ENCODE results near the gene IQUB. TPM values are rescaled to one million over a fixed set of nuclear protein-coding genes. Genes with fewer than 3 reads are reported as not detected.

The IQUB gene
- total RNA-seq, 2 donors from 2014 or later, result 1.3 to 1.6 TPM

- 36 to 54% methylated on average over 2 of the region's 2 CpGs for WGBS, 2 donors
- H3K9me3 ChIP-seq, result no peaks in the 10 kb centered on the region
- intact Hi-C loops (cut with DNase I), result no loop called here
- ATAC-seq (no peak), DNase-seq (no peak)
- no peaks in the 10 kb centered on the region for H3K4me1 ChIP-seq
- no peaks in the 10 kb centered on the region for H3K27me3 ChIP-seq
- H3K4me3 ChIP-seq, result no peak overlapping the region
- no peaks in the 10 kb centered on the region for H3K36me3 ChIP-seq (replicated peaks in 1 of 2; ENCODE audit: insufficient read depth in 1 of 2, low read depth in 2 of 2)
- TF ChIP-seq CTCF (IDR thresholded peaks at IDR 0.05), result no peak
- TF ChIP-seq POLR2A (IDR thresholded peaks at IDR 0.05), result no peak
- no peak overlapping the region for H3K27ac ChIP-seq
Measured at GRCh38 chr7:123522066-123522465, 12.3 kb downstream of the IQUB start.

GRCh38 chr7:123505221-123505620 lies 29.2 kb downstream of the IQUB start:
- WGBS, 2 donors, result 89 to 90% methylated on average over 2 of the region's 2 CpGs
- ATAC-seq, result no peak
- Histone ChIP-seq H3K4me3 (no peak overlapping the region), H3K9me3 (peaks cover 0 to 4% (median 0%) of the 10 kb centered on the region in 3 donors), H3K27me3 (no peaks in the 10 kb centered on the region), H3K36me3 (replicated peaks in 1 of 2; ENCODE audit: insufficient read depth in 1 of 2, low read depth in 2 of 2) (no peaks in the 10 kb centered on the region), H3K4me1 (no peaks in the 10 kb centered on the region), H3K27ac (no peak overlapping the region)
- TF ChIP-seq POLR2A (IDR thresholded peaks at IDR 0.05) (no peak), CTCF (IDR thresholded peaks at IDR 0.05) (no peak)
- intact Hi-C loops (cut with DNase I), result no loop called here
- DNase-seq, result no peak

GRCh38 chr7:123502201-123502600 lies 32.2 kb downstream of the IQUB start:
- Histone ChIP-seq H3K27ac (no peak overlapping the region), H3K4me1 (peaks cover 7% of the 10 kb centered on the region), H3K36me3 (replicated peaks in 1 of 2; ENCODE audit: insufficient read depth in 1 of 2, low read depth in 2 of 2) (no peaks in the 10 kb centered on the region), H3K4me3 (no peak overlapping the region), H3K9me3 (peaks cover 0 to 4% (median 0%) of the 10 kb centered on the region in 3 donors), H3K27me3 (no peaks in the 10 kb centered on the region)
- DNase-seq (no peak), ATAC-seq (no peak)
- intact Hi-C loops (cut with DNase I), result no loop called here
- 87% methylated on average over 5 of the region's 5 CpGs for WGBS, 2 donors
- no peak for TF ChIP-seq CTCF (IDR thresholded peaks at IDR 0.05)
- no peak for TF ChIP-seq POLR2A (IDR thresholded peaks at IDR 0.05)

- no peaks in the 10 kb centered on the region for H3K36me3 ChIP-seq (replicated peaks in 1 of 2; ENCODE audit: insufficient read depth in 1 of 2, low read depth in 2 of 2)
- intact Hi-C loops (cut with DNase I), result no loop called here
- peaks cover 0 to 4% (median 0%) of the 10 kb centered on the region in 3 donors for H3K9me3 ChIP-seq
- TF ChIP-seq CTCF (IDR thresholded peaks at IDR 0.05) (no peak), POLR2A (IDR thresholded peaks at IDR 0.05) (no peak)
- H3K4me3 ChIP-seq, result no peak overlapping the region
- DNase-seq, result no peak
- H3K4me1 ChIP-seq, result peaks cover 7% of the 10 kb centered on the region
- H3K27me3 ChIP-seq, result no peaks in the 10 kb centered on the region
- H3K27ac ChIP-seq, result no peak overlapping the region
- WGBS, 2 donors, result 82 to 100% methylated on average over 1 of the region's 1 CpG
- no peak for ATAC-seq
Measured at GRCh38 chr7:123500878-123501489, 33.4 kb downstream of the IQUB start.

Data from body of pancreas (tissue), 4 donors.